ENCODE data around the gene VAC14.
"Not testable (repeated sequence)": the region's sequence is repeated elsewhere in the genome, so short reads cannot be mapped to it uniquely, and the experiment has no call there.

Gene VAC14

DNA sequence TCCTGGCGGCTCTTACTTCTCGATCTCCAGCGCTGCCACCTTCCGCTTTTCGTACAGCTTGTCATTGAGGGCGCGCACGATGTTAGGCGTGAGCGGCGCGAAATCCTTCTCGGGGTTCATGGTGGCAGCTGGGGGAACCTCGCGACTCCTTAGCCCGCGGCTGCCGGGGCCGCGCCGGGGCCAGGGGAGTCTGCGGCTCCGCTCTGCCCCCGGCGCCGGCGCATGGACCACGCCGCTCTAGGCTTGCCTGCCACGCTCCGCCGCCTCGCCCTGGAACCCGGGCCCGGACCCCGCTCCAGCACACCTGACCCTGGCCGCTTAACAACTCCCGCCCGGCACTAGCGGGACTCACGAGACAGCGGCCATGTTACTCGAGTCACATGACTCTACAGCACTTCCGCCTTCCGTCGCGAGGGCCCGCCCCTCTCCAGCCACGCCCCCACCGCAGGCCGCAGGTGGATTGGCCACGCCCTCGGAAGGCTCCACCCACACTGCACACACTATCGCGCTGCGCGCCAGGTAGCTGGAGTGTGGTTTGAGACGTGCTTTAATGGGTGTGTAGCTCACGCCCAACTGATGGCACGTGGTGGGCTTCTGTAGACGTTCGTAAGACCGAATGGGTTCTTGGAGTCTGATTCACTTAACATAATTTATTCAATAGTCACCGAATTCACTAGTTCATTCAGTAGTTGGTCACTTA is at the start of gene VAC14:
VAC14 (minus strand) TSS at position 378 of the 700 bp plus-strand sequence; CDS start at position 120, 258 bp downstream.
- peak; percentile 98 for DNase-seq

DNA sequence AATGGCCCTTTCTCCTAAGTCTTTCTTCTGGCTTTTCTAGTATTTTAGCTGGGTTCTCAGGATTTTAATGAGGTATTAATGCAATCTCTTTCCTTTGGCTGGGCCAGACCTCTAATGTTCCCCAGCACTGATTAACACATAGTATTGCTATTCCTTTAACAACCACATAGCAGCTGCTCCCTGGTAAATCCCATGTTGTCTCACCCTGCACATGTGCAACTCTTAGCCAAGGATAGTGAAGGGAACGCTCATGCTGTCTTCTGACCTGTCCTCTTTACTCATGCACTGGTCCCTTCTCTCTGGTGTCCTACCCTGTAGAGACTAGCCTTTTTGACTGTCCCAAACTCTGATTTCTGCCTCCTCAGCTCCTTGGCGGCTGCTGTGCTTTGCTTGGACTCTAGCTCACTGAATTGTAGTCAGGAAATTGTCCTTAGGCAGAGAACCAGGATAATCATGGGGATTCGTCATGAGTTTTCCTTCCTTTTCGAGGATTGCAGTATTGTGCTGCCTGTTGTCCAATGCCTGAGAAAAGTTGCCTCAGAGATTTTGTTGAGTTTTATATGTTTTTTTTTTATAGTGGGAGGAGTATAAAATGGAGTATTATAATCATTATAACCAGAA is 22.6 kb upstream of the VAC14 start:
- not testable (repeated sequence) for DNase-seq

DNA sequence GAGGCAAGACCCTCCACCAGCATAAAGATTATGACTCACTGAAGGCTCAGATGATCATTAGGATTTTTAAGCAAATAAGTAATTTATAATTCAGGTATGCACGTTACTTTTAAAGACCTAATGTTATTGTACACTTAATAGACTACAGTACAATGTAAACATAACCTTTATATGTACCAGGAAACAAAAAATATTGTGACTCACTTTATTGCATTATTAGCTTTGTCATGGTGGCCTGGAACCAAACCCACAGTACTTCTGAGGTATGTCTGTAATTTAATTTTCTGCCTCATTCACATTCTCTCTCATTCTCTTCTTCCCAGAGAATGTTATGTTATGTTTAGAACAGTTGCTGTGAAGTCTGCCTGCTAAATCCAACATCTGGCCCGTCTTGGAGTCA is 21.8 kb upstream of the VAC14 start:
- not testable (repeated sequence) for DNase-seq

DNA sequence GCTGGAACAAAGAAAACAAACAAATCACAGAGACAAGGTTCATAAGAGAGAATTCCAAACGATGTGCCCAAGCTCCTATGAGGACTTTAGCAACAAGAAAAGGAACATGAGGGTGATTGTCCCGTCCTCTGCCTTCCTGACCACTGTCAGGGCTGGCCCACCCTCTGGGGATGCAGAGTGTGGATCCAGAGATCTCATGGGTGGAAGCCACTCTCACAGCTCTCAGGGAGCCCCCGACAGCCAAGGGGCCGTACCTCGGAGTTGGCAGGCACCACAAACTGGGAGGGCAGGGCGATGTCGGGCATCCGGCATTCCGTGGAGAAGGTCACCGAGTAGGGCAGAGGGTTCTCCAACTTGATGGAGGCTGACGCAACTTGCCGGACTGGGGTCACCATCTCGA is 17.1 kb upstream of the VAC14 start:
- not testable (repeated sequence) for DNase-seq

DNA sequence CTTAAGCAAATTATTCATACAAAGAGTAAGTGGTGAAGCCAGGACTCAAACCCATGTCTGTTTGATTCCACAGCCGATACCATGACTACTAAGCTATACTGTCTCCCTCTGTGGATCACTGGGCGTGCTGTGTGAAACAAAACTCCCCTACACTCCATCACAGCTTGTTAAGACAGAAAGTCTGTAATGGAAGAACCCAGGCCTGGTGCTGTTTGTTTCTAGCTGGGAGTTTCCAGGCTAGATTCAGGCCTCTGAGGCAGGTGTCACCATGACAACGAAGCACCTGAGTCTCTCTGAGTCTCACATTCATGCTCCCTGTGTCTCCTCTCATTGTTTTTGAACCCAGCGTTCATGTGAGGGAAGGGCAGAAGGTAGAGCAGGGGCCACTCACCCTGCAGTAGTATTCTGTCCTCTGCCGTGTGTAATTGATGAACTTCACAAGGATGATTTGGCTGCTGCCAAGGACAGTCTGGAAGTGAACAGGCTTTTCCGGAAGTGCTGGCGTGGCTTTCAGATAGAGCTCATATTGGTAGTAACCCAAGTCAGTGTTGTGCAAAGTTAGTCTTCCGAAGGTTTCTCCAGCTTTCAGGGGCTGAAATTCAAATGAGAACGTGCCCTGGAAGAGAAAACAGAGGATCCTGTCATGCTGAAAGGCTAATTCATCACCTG is 8.6 kb upstream of the VAC14 start:
- DNase-seq: no peak

DNA sequence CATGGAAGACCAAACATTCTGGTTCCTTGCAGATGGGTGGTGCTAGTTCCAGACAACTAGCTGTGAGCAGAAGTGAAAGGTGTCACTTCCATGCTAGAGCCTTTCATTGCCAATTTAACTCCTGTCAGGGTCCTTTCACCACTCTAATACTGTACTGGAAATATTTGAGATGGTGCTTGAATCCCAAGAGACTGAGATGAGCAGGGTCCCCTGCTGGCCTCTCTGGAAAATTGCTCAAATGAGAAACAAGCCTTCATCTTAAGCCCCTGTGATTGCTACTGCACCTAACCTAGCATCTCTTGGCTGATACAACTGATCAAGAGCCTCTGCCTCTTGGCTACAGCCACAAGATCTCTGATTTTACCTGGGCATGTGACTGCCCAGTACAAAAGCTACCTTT is 7.4 kb upstream of the VAC14 start:
- DNase-seq: no peak

DNA sequence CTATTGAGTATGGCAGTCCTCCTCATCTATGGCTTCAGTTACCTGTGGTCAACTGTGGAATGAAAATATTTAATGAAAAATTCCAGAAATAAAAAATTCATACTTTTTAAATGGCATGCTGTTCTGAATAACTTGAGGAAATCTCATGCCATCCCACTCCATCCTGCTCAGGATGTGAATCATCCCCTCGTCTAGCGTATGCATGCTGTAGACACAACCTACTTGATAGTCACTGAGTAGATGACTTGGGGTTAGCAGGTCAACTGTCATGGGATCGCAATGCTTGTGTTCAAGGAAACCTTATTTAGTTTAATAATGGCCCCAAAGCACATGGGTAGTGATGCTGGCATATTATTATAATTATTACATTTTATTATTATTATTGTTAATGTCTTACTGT is 4.8 kb upstream of the VAC14 start:
- DNase-seq: no peak

DNA sequence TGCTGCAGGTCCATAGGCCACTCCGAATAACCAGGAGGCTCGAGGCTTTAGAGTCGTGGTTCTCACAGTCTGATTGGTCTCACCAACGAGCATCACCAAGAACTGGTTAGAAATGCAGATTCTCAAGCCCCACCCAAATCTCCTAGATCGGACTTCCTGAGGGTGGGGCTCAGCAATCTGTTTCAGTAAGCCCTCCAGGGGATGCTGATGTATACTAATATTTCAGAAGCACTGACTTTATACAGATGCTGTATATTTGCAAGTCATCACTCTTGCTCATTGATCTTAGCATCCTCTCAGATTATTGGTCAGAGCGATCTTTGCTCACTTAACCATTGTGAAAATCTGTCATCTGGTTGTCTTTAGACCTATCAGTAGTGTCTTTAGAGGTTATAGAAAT is 4.4 kb upstream of the VAC14 start:
- DNase-seq: no peak

DNA sequence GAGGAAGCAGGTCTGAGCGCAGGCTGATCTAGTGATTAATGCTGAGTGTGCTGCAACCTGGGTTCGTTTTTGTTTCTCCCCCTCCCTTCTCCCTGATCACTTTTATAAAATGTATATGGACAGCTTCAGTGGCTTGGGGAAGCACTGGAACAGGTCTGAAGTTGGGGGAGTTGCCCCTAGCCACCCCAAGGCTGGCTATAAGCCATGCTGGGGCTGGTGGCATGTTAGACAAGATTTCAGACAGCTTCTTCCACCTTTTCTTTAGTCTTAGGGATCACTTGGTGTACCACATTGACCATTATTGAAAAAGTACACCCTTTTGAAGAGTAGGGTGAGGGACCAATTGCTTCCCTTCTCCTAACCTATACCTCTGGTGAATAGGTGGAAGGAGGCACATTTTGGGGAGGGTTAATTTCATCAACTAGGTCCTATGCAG is 3.8 kb upstream of the VAC14 start:
- DNase-seq: no peak

DNA sequence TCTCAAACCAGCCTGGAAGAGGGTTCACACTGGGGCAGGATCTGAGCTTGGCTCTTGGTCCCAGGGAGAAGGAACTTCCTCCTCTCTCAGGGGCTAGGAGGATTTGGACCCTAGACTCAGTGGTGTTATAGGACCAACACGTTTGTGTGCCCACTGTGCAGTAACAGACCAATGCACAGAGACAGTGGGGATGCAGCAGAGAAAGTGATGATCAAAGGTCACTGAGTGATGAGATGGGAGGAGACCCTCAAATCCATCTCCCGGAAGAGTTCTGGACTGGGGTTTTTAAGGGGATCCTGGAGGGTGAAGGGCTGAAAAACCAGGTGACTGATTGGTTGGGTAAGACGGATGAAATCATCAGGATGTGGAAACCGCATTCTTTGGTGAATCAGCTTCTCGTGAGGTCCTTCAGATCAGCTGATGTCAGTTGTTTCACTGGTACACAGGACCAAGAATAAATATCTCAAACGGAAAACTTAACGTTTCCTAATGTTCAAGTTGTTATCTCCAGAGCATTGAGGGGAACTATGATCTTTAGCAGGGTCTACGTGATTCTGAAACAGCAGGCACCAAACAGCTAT is 3.3 kb upstream of the VAC14 start:
- no peak for DNase-seq

DNA sequence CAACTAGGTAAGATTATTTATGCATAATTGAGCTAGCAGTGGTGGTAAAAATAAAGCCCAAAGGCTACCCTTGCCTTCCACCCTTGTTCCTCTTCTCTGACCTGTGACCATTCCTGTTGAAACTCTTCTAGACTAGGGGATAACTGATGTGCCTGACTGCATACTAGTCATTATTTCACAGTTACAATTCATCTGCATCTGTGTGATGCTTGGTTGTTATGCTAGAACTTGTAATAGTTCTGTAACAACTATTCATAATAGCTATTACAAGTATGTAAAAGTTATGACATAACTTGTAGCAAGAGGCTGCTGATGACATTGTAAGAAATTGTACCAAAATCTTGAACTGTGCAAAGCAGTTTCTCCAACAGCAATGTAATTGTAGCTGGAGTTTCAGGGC is 2.4 kb upstream of the VAC14 start:
- no peak for DNase-seq

DNA sequence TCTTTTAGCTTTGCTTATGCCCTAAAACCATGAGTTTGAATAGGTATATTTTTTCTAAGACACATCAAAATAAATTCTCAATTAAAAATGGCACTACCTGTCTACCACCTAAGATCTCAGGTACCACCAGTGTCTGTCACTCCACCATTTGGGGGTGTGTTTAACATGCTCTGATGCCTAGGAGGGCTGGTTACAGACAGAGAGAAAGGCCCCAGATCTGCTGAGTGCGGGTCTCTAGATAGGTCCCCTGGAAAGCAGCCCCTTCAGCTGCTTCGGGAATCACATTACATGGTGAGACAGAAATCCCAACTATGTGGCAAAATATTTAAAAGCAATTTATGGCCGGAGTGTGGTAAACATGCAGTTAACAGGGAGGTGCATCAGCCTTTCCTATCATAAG is 653 bp upstream of the VAC14 start:
- DNase-seq: no peak

DNA sequence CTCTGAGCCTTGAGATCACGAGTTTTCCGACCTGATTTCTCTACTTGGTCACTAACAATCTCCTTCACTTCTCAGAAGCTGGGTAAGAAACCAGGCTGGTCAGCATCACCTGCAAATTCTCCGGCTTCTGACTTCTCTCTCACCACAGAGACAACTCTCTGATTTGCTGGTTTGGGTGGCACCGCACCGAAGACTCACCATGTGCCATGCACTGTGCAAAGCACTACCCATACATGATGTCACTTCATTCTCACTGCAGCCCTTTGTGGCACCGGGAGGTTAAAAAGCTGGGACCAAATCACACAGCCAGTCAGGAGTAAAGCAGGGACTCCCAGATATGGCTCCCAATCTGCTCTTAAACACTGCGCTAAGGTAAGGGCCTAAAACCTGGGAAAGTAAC is 647 bp downstream of the VAC14 start:
- no peak for DNase-seq

DNA sequence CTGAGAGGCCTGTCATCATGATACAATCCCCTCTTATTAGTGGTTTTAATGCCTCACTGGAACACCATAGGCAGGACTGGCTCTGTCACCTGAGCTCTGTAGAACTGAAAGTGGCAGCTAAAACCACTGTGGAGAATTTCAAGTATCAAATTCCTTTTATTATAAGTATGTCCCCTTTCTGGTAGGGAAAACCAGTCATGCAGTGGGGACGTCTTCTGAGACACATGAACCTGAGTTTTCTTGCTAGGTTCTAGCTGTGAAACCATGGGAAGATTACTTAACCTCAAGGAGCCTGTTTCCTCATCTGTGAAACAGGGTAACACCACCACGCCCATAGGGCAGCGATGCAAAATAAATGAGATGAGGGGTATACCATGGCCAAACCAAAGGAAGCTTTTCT is 4.7 kb downstream of the VAC14 start:
- DNase-seq: no peak

DNA sequence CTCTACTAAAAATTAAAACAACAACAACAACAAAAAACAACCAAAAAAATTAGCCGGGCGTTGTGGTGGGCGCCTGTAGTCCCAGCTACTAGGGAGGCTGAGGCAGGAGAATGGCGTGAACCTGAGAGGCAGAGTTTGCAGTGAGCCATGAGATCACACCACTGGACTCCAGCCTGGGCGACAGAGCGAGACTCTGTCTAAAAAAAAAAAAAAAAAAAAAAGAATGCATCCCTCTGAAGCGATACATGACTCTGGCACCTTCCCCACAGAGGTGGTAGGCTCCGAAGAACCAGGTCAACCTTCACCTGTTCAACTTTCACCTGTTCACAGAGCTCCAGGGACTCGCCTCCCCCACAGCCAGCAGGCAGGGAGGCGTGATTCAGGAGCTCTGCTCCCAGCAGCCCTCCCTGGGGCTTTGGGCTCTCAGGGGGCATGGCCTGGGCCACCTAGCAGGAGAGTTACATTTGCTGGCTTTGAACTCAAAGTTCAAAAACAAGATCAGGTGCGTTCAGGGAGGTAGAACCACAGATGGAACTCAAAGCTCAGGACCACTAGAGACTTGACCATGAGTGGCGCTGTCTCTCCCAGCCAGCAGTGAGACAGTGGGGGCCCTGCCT is 5.6 kb downstream of the VAC14 start:
- no peak for DNase-seq

DNA sequence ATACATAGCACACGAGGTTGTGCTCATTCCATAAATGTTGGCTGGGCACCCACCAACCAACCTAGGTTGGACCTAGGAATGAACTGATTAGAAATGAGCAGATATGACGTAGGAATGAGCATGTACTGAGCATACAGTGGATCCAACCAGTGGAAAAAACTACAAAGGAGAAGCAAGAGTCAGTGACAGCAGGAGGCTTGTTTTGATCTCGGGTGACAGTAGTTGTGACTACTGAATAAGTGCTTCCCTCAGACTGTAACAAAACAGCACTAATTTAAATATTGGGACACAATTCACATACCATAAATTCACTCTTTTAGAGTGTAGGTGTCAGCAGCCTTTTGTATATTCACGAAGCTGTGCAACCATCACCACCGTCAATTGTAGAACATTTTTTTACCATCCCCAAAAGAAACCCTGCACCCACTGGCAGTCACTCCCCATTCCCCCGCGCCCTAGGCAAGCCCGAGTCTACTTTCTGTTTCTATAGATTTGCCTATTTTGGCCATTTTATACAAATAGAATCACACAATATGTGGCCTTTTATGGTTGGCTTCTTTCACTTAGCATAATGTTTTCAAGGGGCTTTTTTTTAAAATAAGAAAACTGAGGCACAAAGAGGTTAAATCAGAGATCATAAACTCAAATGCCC is 7.0 kb downstream of the VAC14 start:
- no peak for DNase-seq

DNA sequence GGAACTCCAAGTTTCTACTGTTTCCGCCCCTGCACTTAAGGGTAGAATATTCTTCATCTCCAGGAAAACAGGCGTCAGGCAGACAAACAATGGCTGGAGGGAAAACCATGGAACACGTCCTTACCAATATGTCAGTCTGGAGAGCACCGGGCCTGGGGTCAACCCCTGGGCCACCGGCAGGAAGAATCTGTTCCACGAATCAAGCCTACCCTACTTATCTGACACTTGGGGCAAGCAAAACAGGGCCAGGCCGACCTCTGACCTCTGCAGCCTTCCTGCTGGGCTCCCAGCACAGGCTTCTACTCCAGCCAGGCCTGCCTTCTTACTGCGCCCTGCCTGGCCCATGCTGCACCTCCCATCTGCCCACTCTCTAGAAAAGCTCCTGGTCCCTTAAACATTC is 10.1 kb downstream of the VAC14 start:
- no peak for DNase-seq

DNA sequence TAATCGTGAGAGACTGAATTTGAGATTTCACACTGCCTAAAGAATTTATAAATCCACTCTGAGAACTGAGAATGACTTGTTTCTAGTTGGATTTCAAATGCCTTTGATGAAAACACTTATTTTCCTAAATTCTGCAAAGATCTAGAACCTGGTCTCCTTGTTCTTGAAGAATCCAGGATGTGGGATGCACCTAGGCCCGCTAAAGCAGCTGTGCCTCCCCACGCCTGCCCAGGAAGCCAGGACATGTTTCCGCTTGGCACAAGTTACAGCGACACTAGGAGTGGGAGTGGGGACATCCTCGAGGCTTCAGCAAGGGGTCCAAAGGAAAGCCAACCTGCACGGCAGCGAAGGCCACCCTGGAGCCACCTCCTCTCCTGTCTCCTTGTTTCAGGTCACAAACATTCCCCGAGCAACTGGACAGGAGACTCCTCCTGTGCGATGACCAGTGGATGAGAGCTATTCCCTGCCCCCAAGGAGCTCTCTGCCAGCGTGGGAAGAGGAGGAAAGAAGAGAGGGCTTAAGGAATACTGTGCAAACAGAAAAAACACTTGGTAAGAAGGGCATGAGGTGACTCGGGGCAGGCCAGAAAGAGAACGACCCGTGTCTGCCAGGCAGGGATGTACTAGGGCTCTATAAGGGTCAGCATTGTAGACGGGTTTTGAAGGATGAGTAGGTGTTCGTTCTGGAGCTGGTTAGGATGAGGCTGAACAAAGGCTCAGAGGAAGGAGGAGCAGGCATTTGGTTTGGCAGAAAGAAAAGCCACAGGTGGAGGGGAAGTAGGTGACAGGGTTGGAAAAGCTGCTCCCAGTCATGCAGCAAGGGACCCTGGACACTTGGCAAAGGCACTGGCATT is 11.1 kb downstream of the VAC14 start:
- no peak for DNase-seq

DNA sequence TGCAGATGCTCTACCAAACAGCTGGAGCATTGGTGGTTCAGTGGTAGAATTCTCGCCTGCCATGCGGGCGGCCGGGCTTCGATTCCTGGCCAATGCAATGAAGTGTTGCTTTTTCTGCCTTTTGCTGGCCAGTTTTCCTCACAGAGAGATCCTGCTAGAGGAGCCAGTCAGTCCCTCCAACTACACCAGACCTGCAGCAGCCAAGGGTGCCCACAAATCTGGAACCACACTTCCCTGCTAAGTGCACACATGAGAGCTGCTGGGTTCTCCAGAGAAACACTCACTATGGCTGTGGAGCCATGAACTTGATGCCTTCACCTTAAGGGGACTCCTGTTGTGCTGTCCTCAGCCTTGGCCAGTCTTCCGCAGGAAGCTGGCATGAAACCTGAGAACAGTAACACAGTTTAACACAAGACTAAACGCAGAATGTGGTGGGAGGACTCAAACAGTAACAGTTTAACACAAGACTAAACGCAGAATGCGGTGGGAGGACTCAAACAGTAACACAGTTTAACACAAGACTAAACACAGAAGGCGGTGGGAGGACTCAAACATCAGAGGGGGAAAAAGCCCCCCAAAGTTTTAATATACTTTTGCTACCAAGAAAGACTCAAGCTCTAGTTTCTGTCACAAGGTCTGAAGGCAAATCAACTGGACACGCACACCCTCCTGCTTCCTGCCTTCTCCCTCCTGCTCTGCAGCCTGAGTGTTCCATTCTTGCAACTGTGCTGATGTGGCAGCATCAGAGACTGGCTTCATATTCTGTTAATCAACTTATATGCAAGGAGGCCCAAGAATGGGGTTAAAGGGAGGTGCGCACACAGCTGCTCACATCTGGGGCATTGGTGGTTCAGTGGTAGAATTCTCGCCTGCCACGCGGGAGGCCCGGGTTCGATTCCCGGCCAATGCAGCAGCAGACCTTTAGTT is 12.0 kb downstream of the VAC14 start:
- no peak for DNase-seq

DNA sequence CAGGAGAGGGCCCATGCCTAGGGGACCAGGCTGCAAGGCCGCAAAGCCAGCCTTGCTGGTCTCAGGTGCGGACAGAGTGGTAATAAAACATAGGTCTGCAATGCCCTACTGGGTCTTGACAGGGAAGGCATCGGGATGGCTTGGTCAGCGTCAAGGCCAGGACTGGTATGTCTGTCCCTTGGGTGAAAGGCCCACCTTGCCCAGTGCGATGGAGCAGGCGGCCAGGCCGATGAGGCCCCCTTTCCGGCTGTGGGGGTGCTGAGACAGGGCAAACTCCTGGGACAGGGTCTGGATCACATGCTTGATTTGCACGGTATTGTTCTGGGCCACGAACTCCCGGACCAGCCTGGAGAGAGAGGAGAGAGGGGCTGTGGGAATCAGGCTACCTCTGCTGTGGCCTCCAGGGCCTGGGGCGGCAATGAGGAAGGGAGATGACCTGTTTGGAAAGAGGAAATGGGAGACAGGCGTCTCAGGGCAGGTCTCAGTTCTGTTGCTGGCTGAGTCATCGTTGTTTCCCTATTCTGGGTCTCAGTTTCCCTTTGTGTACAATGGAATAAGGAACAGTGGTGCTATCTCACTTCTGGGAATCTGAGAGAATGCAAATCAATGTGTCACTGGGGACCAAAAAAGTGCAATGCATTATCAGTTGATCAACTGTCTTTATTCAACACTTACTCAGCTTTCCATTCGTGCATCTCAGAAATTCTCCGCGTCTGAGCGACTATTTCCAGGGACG is 14.8 kb downstream of the VAC14 start:
- no peak for DNase-seq
